ENCODE measurements around the gene SRSF3. TPM values are rescaled to one million over a fixed set of nuclear protein-coding genes. Genes with fewer than 3 reads are reported as not detected.

SRSF3 gene
- total and polyA plus RNA-seq, 7 donors, result 101 to 292 (median 144) TPM

DNA sequence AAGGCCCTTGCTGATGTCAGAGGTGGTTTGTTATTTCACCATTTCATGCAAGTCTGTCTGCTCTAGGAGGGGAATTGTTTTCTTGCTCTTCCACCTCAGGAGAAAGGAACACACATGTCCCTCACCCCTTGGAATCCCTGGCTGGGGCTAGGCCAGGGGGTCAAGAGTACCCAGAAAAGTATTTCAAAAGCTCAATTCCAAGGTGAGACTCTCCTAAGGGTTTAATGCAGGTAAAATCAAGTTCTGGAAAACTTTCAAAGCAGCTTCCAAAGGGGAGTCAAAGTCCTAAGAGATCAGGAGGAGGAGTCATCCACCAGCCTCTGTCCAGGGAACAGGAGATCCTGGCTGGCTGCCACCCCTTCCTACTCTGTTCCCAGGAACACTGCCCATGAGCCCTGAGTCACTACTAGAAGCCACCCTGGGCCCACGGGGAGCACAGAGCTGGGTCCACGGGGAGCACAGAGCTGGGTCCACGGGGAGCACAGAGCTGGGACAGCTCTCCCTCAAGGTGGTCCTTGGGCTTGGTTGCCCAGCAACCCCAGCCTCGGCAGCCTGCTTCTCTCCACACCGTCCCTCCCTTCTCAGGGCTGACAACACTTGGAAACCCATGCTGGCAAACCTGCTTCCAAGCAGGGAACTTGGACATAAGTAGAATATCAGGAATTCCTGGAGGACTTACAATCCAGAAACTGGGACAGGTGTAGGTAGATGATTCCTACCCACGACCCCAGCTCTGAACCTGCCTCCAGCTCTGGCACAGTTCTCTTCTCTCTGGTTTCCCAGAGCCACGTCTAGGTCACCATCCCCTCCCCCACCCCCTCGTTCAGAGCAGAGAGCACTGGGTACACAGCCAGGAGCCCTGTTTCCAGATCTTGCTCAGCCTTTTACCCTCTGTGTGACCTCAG lies 49.0 kb downstream of the SRSF3 start:
- Histone ChIP-seq H3K4me3 (no peak overlapping the region), H3K27me3 (no peaks in the 10 kb centered on the region), H3K4me1 (peaks cover 0 to 14% (median 14%) of the 10 kb centered on the region in 4 donors), H3K36me3 (no peaks in the 10 kb centered on the region), H3K9me3 (no peaks in the 10 kb centered on the region), H3K27ac (peak overlapping the region in 3 of 4 donors; percentile 45 to 66 (median 63))
- WGBS, 2 donors, result 12 to 52% methylated on average over 8 of the region's 8 CpGs
- intact Hi-C loops (cut with DNase I), result no loop called here
- peak; percentile 96 for DNase-seq
- TF ChIP-seq POLR2AphosphoS5 (IDR thresholded peaks at IDR 0.05) (peak in 3 of 4 donors; percentile 9 to 18 (median 14)), EP300 (IDR thresholded peaks at IDR 0.05) (no peak)

- H3K4me3 ChIP-seq, result no peak overlapping the region
- no peak for DNase-seq
- WGBS, 2 donors, result 64 to 88% methylated on average over 4 of the region's 4 CpGs
- no peaks in the 10 kb centered on the region for H3K27me3 ChIP-seq
- TF ChIP-seq EP300 (IDR thresholded peaks at IDR 0.05), result no peak
- no peak for TF ChIP-seq POLR2A (IDR thresholded peaks at IDR 0.05)
- no peak for TF ChIP-seq POLR2AphosphoS5 (IDR thresholded peaks at IDR 0.05)
- no peak for TF ChIP-seq CTCF (IDR thresholded peaks at IDR 0.05)
- no peak overlapping the region for H3K27ac ChIP-seq
- intact Hi-C loops (cut with DNase I), result no loop called here
- H3K4me1 ChIP-seq, result peaks cover 0 to 14% (median 14%) of the 10 kb centered on the region in 4 donors
- no peaks in the 10 kb centered on the region for H3K9me3 ChIP-seq
- H3K36me3 ChIP-seq, result no peaks in the 10 kb centered on the region
Measured at GRCh38 chr6:36643977-36644376, 49.8 kb downstream of the SRSF3 start.

DNA sequence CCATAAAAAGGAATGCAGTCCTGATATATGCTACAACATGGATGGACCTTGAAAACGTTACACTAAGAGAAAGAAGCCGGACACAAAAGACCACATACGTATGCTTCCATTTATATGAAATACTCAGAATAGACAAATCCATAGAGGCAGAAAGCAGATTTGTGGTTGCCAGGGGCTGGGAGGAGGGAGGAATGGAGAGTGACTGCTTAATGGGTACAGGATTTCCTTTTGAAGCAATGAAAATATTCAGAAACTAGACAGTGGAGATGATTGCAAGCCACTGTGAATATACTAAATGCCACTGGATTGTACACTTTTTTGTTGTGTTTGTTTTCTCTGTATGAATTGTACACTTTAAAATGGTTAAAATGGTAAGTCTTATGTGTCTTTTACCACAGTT lies 54.9 kb downstream of the SRSF3 start:
- DNase-seq, result no peak
- TF ChIP-seq POLR2A (IDR thresholded peaks at IDR 0.05) (no peak), POLR2AphosphoS5 (IDR thresholded peaks at IDR 0.05) (no peak), CTCF (IDR thresholded peaks at IDR 0.05) (no peak), EP300 (IDR thresholded peaks at IDR 0.05) (no peak)
- Histone ChIP-seq H3K9me3 (no peaks in the 10 kb centered on the region), H3K36me3 (no peaks in the 10 kb centered on the region), H3K4me1 (peaks cover 0 to 4% (median under 1%) of the 10 kb centered on the region in 4 donors), H3K27ac (no peak overlapping the region), H3K4me3 (no peak overlapping the region), H3K27me3 (no peaks in the 10 kb centered on the region)
- intact Hi-C loops (cut with DNase I), result no loop called here
- 90 to 94% methylated on average over 3 of the region's 3 CpGs for WGBS, 2 donors

- H3K36me3 ChIP-seq, result no peaks in the 10 kb centered on the region
- no peak overlapping the region for H3K4me3 ChIP-seq
- H3K27me3 ChIP-seq, result no peaks in the 10 kb centered on the region
- H3K4me1 ChIP-seq, result peaks cover 0 to 4% (median 0%) of the 10 kb centered on the region in 4 donors
- no peak for TF ChIP-seq CTCF (IDR thresholded peaks at IDR 0.05)
- TF ChIP-seq POLR2AphosphoS5 (IDR thresholded peaks at IDR 0.05), result no peak
- no peak for TF ChIP-seq EP300 (IDR thresholded peaks at IDR 0.05)
- TF ChIP-seq POLR2A (IDR thresholded peaks at IDR 0.05), result no peak
- 58 to 67% methylated on average over 13 of the region's 13 CpGs for WGBS, 2 donors
- no peak for DNase-seq
- H3K27ac ChIP-seq, result no peak overlapping the region
- H3K9me3 ChIP-seq, result no peaks in the 10 kb centered on the region
- intact Hi-C loops (cut with DNase I), result no loop called here
Measured at GRCh38 chr6:36649701-36650484, 55.7 kb downstream of the SRSF3 start.

All from sigmoid colon (tissue), 7 donors.